Panc1 (cell line): ENCODE results near the gene AKAP6.

Experiments
- CTCF ChIP-seq: fragments of 450-650 bp; IDR thresholded peaks from 2 replicates; pipeline ENCODE4 v1.5.1; 2017; ENCODE audit warnings: mild to moderate bottlenecking
- POLR2AphosphoS5 ChIP-seq: IDR thresholded peaks from 2 replicates; pipeline ENCODE4 v1.6.1; 2012; ENCODE audit warnings: mild to moderate bottlenecking, low read depth, low read length, moderate library complexity
- SIN3A ChIP-seq: IDR thresholded peaks from 2 replicates; pipeline ENCODE4 v1.6.1; 2012; ENCODE audit warnings: low read depth, mild to moderate bottlenecking, low read length, moderate library complexity, borderline replicate concordance; ENCODE audit not compliant: insufficient read depth

GRCh38 chr14:32542507-32542906 is 213.4 kb downstream of the AKAP6 start:
- TF ChIP-seq CTCF (no peak), SIN3A (no peak), POLR2AphosphoS5 (no peak)
